ENCODE measurements around the gene ZNF576.
"Not testable (repeated sequence)": the region's sequence is repeated elsewhere in the genome, so short reads cannot be mapped to it uniquely, and the experiment has no call there.

ZNF576 gene, protein sequence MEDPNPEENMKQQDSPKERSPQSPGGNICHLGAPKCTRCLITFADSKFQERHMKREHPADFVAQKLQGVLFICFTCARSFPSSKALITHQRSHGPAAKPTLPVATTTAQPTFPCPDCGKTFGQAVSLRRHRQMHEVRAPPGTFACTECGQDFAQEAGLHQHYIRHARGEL

DNA sequence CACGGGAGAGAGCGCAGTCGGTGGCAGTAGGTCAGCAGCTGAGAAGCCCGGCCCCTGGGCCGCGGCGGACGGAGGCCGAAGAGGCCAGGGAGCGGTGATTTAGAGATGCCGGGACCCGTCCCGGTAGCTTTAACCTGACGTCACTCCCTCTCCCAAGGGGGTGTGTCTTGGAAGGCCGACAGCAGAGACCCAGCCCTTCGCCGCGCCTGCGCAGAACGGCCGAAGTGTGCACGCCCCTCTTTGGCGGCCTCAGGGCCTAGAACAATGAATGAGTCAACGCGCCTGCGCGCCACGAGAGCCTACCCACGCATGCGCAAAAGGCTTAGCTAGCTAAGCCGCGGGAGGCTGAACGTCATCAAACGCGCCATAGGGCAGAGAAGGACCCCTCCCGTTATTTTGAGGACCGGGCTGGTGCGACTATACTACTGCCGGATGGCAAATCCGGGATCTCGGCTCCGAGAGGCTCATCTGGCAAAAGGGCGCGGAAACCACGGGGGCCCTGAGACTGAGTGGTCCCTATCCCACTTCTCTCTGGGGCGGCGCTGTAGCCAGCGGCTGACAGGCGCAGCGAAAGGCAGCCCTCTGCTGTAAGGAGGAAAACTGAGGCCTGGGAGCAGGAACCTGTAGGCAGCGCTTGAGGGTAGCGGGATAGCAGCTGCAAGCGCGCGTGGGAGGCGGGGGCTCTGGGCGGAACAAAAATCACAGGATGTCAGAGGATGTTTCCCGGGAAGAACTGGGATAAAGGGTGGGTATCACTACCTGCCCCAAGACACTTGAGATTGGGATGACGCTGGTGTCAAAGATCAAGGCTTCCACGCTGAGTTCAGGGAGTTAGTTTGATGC, at the start of gene ZNF576, which contains the start of gene IRGQ:
Gene ZNF576, plus strand, starts transcription at position 597 of the 843 bp plus-strand sequence. CDS start 514 bp downstream, outside the sequence.
Gene IRGQ, minus strand, starts transcription at position 136 of the 843 bp plus-strand sequence. CDS start 796 bp downstream, outside the sequence.
- DNase-seq (ENCODE audit: low read depth), result peak; percentile 100

DNA sequence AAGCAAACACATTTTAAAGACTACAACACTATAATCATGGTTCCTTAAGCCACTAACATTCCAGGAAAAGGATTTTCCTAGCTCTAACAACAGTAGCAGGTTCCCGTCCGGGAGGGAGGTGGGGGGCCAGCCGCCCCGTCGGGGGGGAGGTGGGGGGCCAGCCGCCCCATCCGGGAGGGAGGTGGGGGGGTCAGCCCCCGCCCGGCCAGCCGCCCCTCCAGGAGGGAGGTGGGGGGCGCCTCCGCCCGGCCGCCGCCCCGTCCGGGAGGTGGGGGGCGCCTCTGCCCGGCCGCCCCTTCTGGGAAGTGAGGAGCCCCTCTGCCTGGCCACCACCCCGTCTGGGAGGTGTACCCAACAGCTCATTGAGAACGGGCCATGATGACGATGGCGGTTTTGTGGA, 48.5 kb upstream of the ZNF576 start:
- DNase-seq (ENCODE audit: low read depth), result not testable (repeated sequence)

DNA sequence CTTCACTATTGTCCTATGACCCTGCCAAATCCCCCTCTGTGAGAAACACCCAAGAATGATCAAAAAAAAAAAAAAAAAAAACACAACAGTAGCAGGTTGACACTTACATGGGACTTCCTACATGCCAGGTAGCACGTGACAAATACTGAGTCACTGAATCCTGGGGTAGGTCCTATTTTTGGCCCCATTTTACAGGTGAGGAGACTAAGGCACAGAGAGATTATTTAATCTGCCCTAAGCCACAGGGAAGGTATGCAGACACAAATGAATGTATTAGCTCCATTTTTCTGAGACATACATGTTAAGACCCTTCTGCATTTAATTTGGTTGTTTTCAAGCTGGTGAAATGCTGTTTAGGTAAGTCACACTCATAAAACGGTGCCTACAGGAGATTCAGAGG, 47.7 kb upstream of the ZNF576 start:
- no peak for DNase-seq (ENCODE audit: low read depth)

DNA sequence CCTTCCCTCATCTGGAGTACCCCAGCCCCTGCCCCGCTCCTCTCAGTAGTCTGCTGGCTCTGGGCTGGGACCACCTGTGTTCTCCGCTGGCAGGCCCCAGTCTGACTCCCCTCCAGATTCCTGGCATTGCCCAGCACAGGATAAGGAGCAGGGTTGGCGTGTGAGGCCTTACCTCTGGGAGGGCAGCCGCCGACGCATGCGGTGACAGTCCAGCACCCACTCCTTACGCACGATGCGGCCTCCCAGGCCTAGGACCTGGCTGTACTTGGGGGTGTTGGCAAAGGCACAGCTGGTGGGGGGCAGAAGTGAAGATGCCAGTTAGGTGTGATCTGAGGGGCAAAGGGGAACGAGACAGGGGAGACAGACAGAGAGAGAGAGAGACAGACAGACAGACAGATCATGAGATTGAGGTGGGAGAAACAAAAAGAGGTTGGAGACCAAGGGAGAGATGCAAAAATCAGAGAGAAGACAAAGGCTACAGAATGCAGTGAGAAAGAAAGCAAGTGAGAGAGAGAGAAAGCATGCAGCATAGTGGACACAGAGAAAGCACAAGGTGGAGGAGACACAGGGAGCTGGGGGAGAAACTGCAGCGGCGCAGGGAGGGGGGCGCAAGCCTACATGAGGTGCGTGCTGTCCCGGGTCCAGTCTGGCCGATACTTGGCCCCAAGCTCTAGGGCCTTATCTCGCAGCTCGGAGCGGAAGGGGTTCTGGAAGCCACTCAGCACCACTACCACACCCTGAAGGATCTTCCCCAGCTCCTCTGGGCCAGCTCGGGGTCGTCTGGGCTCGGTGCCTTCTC, 44.8 kb upstream of the ZNF576 start:
- DNase-seq (ENCODE audit: low read depth), result no peak

DNA sequence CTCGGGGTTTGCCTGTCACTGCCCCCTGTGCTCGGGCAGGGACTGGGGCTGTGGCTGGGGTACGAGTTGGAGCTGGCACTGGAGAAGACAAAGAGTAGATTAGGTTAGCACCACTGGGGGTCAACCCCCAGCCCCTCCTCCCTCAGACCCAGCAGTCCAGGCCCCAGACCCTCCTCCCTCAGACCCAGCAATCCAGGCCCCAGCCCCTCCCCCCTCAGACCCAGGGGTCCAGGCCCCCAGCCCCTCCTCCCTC, 44.3 kb upstream of the ZNF576 start:
- DNase-seq (ENCODE audit: low read depth), result no peak

DNA sequence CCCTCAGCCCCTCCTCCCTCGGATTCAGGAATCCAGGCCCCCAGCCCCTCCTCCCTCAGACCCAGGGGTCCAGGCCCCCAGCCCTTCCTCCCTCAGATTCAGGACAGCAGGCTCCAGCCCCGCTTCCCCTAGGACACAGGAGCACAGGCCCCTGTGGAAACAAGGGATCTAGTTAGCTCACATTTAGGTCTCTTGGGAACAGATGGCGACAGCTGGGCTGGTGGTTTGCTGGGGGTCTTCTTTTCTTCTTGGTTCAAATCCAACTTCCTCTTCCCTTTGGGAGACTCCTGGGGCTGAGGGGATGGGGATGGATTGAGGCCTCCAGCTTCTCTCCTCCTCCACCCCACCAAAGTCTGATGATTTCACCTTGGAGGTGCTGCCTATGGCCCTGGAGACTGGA, 43.8 kb upstream of the ZNF576 start:
- no peak for DNase-seq (ENCODE audit: low read depth)

DNA sequence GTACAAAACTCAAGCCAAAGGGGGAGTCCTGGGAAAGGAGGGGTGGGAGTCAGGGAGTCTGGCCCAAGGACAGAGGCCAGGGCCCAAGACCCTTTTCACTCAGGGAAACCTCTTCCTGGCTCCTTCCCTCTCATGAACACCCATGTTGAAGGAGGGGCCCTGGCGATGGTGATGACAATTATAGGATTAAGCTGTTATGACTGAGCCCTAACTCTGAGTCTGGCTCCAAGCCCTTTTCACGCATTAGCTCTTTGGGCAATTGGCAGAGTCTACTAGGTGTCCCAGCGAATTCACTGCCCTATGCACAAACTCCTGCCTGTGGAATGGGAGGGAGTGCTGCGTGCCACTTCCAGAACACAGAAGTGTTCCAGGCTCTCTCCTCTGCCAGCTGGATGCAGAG, 42.7 kb upstream of the ZNF576 start:
- no peak for DNase-seq (ENCODE audit: low read depth)

DNA sequence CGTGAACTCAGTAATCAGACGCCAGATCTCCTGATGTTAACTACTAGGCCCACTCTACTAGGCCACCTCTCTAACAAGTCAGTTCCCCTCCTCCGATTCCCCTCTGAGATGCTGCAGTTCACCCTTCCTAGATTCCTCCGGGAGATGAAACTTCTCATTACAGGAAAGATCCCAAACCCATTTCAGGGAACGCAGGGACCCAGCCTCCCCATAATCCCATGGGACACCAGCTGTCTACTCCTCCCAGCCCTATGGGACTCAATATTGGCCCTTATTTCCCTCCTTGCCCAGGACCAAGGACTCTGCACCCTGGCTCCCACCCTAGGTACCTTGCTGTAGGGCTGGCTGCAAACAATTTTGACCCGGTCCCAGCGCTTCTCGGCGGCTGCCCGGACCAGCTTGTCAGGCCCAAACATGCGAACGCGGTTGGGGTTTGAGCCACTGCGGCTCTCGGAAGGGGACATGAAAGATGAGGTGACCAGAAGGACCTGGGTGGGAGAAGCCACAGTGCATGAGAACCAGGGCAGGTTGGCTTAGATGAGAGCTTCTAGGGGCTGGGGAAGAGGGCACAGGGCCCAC, 42.0 kb upstream of the ZNF576 start:
- DNase-seq (ENCODE audit: low read depth), result no peak

DNA sequence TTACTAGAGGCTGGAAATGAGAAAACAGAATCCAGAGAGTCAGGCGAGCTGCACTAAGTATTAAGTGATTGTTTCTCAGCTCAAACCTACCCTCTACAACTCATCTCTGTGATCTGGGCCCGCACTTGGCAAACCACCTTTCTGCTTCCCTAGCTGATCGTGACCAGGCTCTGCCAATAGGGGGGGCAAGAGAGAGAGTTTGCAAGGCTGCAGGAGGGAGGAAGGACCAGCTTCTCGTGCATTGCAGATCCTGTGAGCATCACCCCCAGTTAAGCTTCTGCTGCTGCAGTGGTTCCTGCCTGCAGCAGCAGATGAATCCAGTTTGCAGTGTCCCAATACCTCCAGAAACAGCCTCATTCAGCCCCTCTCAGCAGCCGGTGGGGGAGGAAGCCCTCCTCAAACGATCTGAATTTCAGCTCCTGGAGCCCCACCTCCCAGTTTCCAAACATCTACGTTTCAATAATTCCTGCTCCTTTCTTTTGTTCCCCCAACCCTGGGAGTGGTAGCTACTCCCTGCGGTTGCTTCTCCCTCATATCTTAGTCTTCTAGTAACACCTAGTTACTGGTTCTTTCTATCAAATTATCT, 41.1 kb upstream of the ZNF576 start:
- DNase-seq (ENCODE audit: low read depth), result peak; percentile 68

DNA sequence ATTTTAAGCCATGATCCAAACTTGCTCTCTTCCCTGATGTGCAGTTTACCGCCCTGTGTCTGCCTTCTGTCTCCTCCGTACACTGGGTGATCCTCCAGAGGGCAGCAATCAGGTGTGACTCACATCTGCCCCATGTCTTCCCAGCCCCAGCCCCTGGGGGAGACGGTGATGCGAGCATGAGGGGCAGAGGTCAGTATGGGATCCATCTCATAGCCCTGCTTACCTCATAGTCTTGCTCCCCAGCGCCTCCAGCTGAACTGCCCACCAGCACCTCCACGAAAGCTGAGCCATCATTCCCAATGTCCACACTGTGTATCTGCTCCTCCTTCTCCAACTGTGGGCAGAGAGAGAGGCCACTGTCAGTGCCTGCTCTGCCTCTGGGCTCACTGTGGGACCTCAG, 35.7 kb upstream of the ZNF576 start:
- DNase-seq (ENCODE audit: low read depth), result no peak

DNA sequence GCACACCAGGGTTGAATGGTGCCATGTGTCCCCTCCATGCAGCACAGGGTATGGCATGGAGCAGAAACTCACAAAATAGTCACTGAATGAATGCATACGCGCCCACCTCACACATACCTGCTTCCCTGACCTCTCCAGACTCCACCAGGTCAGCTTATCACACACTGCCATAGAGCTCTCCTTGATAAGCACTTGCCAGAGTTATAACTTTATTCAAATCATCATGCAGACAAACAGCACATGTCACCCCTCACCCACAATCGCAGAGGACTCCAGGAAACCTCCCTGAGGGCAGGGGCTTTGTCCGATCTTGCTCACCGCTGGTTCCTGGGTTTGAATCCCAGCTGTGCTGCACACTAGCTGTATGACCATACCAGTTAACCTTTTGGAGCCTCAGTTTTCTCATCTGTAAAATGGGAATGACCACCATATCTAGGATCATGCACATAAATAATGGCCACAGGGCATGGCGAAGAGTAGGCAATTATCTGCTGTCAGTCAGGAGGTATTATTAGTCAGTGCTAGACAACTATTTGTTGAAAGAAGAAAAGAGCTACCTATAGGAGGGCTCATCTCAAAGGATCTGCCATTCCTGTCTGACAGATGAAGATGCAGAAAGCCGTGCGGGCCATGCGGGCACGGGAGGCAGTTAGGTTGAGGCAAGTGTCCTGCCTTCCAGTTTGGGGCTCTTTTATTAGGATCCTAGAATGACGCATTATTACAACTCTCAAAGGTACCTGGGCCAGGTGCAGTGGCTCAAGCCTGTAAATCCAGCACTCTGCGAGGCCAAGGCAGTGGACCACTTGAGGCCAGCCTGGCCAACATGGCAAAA, 35.0 kb upstream of the ZNF576 start:
- DNase-seq (ENCODE audit: low read depth), result no peak

DNA sequence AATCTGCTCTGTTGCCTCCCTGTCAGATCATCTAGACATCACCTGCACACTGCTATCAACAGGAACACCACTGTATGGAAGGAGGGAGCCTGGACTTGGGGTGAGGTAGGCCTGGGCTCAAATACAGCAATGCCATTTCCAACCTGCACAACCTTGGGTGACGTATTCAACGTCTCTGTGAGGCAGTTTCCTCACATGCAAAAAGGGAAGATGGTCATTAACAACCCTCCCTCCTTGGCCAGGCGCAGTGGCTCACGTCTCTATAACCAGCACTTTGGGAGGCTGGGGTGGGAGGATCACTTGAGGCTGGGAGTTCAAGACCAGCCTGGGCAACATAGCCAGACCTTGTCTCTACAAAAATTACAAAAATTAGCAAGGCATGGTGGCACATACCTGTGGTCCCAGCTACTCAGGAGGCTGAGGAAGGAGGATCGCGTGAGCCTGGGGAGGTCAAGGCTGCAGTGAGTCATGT, 34.1 kb upstream of the ZNF576 start:
- no peak for DNase-seq (ENCODE audit: low read depth)

DNA sequence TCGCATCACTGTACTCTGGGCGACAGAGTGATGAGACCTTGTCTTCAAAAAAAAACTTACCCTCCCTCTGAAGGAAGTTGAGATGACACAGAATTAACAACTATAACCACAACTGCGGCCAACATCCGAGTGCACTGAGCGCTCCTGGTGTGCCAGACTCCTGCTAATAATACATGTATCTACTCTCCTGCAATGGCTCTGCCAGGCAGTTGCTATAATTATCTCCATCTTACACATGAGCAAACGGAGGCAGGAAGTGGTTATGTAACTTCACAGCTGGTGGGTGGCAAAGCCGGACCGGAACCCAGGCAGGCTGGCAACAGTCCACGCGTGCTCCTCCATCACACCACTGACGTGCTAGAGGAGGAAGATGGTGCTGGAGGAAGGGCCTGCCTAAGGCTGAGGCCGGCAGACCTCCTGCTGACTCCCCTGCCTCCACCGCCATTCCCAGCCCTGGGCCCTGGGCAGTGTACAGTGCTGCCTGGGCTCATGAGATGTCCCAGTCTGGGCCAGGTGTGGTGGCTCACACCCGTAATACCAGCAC, 33.6 kb upstream of the ZNF576 start:
- DNase-seq (ENCODE audit: low read depth), result peak; percentile 58

DNA sequence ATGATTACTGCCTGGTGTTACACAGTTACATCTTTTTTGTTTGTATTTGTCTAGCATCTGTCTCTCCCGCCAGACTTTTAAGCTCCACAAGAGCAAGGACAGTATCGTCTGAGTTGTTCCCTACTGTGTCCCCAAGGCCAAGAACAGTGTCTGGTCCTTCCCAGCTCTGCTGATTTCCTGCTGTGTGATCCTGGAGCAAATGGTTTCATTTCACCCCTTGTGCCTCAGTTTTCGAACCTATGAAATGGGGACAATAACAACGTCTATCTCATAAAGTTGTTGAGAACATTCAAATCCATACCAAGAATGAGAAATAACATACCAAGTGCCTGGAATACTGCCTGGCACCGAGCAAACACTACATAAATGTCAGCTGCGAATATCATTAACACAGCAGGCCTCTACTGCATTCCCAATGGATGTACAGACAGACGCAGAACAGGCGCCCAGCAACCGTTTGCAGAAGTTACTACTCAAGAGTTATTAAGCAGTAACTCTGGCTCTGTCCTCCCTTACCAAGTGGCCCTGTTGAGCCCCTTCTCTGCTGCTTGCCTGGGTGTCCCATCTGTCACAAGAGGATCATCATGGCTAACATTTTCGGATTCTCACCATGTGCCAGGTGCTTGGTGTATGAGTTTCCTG, 32.5 kb upstream of the ZNF576 start:
- DNase-seq (ENCODE audit: low read depth), result no peak

DNA sequence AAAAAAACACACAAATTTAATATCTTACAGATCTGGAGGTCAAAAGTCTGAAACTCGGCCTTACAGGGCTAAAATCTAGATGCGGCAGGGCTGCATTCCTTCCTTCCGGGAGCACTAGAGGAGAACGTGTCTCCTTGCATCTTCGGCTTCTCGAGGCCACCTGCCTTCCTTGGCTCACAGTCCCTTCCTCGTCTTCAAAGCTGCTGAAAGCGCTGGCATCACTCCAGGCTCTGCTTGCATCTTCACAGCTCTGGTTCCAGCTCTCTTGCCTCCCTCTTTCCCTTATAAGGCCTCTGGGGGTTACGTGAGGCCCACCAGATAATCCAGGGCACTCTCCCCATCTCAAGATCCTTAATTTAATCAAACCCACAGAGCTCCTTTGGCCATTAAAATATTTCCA, 31.6 kb upstream of the ZNF576 start:
- no peak for DNase-seq (ENCODE audit: low read depth)

DNA sequence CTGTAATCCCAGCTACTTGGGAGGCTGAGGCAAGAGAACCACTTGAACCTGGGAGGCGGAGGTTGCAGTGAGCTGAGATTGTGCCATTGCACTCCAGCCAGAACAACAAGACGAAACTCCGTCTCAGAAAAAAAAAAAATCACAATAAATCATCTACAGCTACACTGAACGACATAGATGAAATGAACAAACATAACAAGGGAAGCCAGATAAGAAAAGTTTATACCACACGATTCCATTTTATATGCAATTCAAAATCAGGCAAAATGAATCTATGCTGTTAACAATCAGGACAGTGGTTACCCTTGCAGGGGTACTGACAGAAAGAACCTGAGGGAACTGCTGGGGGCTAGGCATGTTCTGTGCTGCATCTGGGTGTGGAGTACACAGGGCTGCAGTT, 26.7 kb upstream of the ZNF576 start:
- DNase-seq (ENCODE audit: low read depth), result no peak

DNA sequence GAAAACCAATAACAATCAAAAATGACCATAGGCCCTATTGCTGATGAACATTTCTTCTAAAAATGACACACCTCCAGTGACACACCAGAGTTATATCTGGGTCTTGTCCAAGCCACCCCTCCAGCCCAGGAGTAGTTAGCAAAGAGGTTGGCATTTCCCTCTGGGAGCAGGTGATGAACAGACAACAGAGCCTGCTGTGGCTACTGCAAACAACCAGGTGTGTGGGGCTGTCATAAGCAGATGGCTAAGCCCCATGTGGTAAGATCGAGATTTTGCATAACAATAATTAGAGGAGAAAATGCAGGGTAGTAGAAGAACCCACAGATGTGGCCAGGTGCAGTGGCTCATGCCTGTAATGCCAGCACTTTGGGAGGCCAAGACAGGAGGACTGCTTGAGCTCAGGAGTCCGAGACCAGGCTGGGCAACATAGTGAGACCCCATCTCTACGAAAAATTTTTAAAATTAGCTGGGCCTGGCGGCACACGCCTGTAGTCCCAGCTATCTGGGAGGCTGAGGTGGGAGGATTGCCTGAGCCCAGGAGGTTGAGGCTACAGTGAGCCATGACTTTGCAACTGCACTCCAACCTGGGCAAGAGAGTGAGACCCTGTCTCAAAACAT, 26.1 kb upstream of the ZNF576 start:
- no peak for DNase-seq (ENCODE audit: low read depth)

DNA sequence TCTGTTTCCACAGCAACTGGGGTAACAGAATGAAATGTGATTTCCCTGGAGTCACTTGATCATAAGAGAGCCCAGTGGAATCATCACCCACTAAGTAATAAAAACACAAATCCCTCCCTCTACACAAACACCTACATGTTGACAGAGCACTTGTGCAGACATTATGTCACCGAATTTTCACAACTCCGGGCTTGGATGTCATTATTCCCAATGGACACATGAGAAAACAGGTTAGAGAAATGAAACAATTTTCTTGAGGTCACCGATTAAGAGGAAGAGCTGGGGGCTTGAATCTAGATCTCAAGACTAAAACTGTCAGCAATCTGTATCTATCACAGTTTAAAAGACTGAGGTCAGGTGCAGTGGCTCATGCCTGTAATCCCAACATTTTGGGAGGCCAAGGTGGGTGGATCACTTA, 24.2 kb upstream of the ZNF576 start:
- no peak for DNase-seq (ENCODE audit: low read depth)

DNA sequence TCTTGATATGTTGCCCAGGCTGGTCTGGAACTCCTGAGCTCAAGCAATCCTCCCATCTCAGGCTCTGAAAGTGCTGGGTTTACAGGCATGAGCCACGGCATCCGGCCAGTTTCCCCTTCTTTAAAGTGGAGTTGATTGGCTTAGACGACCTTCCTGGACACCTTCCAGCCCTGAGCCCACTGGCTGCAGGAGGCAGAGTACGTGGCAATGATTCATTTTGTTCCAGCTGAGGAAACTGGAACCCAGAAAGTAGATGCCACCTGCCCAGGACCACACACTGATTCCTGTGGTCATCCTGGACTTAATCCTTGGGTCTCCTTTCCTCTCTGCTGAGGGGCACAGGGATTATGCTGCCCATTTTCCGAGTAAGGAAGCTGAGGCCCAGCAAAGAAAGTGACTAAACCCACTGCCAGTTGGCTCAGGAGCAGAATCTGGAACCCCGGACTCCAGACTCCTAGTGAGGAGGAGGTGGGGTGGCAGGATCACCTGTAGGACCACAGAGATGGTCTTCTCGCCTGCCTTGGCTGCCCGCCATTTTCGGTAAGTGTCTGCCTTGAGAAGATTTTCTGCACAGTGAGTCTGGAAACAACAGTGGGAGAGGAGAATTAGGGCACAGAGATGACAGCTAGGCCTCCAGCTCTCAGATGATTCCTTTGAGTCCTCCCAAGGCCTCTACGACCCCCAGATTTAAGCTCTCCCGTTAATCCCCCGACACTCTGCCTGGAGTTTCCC, 21.8 kb upstream of the ZNF576 start:
- no peak for DNase-seq (ENCODE audit: low read depth)
